Neuronal stem cell (in vitro differentiated cells): ENCODE results near the gene CD53.
A peak's percentile ranks its signal among the peaks of the same experiment; 100 is the strongest.

Experiments used
- DNase-seq: peaks from one replicate; pipeline ENCODE4 v3.0.0-alpha.2; 2013; ENCODE audit warnings: low spot score
- H2AFZ ChIP-seq: one replicate; pipeline ENCODE4 v1.6.1; 2013; ENCODE audit warnings: mild to moderate bottlenecking, low read length, inconsistent platforms
- H2AK5ac ChIP-seq: 2 replicates; pipeline ENCODE4 v1.6.1; 2013; ENCODE audit warnings: low read depth, mild to moderate bottlenecking, inconsistent platforms, low read length, moderate library complexity, mixed read lengths
- H2BK120ac ChIP-seq: 2 replicates; pipeline ENCODE4 v1.6.1; 2013; ENCODE audit warnings: low read depth, mild to moderate bottlenecking, inconsistent platforms, low read length, moderate library complexity, mixed read lengths
- H2BK12ac ChIP-seq: one replicate; pipeline ENCODE4 v1.6.1; 2013; ENCODE audit warnings: low read length, inconsistent platforms
- H2BK15ac ChIP-seq: 2 replicates; pipeline ENCODE4 v1.6.1; 2013; ENCODE audit warnings: mild to moderate bottlenecking, low read length, inconsistent platforms, mixed read lengths
- H2BK5ac ChIP-seq: one replicate; pipeline ENCODE4 v1.6.1; 2013; ENCODE audit warnings: inconsistent platforms, mild to moderate bottlenecking, low read length, moderate library complexity
- H3K14ac ChIP-seq: one replicate; pipeline ENCODE4 v1.6.1; 2013; ENCODE audit warnings: low read length, inconsistent platforms
- H3K18ac ChIP-seq: 2 replicates; pipeline ENCODE4 v1.6.1; 2013; ENCODE audit warnings: low read length, inconsistent platforms
- H3K23ac ChIP-seq: 2 replicates; pipeline ENCODE4 v1.6.1; 2013; ENCODE audit warnings: low read depth, mild to moderate bottlenecking, mixed read lengths, low read length, inconsistent platforms; ENCODE audit not compliant: poor library complexity
- H3K27ac ChIP-seq: replicated peaks from 3 replicates; pipeline ENCODE4 v1.5.1; 2013; ENCODE audit warnings: low read length, inconsistent platforms
- H3K27me3 ChIP-seq, 3 experiments: 2 replicates each; pipeline ENCODE4 v1.6.1; 2013; ENCODE audit warnings: low read length in 3 of 3, mild to moderate bottlenecking in 2 of 3, inconsistent platforms in 1 of 3, low read depth in 1 of 3, mixed read lengths in 1 of 3, moderate library complexity in 1 of 3; ENCODE audit not compliant: control insufficient read depth in 3 of 3, insufficient read depth in 3 of 3
- H3K36me3 ChIP-seq, 2 donors: replicated peaks in 1 of 2; 2 replicates each; pipeline ENCODE4 v1.6.1; 2013; ENCODE audit warnings: low read length in 2 of 2; ENCODE audit not compliant: control insufficient read depth in 2 of 2, insufficient read depth in 2 of 2
- H3K4ac ChIP-seq: 2 replicates; pipeline ENCODE4 v1.6.1; 2013; ENCODE audit warnings: inconsistent platforms, mild to moderate bottlenecking, low read length, moderate library complexity
- H3K4me1 ChIP-seq, 2 donors: 1 replicate in 1 of 2; 2 replicates in 1 of 2; pipeline ENCODE4 v1.6.1; 2013; ENCODE audit warnings: low read length in 2 of 2, low read depth in 1 of 2; ENCODE audit not compliant: control insufficient read depth in 2 of 2, insufficient read depth in 1 of 2
- H3K4me2 ChIP-seq: one replicate; pipeline ENCODE4 v1.6.1; 2013; ENCODE audit warnings: mild to moderate bottlenecking, low read length, inconsistent platforms; ENCODE audit not compliant: insufficient read depth, poor library complexity, severe bottlenecking
- H3K4me3 ChIP-seq, 2 donors: 2 replicates each; pipeline ENCODE4 v1.5.1; 2013; ENCODE audit warnings: low read length in 2 of 2, mild to moderate bottlenecking in 2 of 2, inconsistent platforms in 1 of 2, moderate library complexity in 1 of 2
- H3K79me1 ChIP-seq: one replicate; pipeline ENCODE4 v1.6.1; 2013; ENCODE audit warnings: low read depth, mild to moderate bottlenecking, inconsistent platforms, low read length, moderate library complexity
- H3K9ac ChIP-seq: one replicate; pipeline ENCODE4 v1.6.1; 2013; ENCODE audit warnings: mild to moderate bottlenecking, low read depth, low read length, inconsistent platforms; ENCODE audit not compliant: poor library complexity
- H3K9me3 ChIP-seq, 2 donors: replicated peaks in 1 of 2; 2 replicates each; pipeline versions ENCODE3 to v1.6.1; 2013; ENCODE audit warnings: low read length in 2 of 2, mild to moderate bottlenecking in 2 of 2, inconsistent platforms in 1 of 2, low read depth in 1 of 2, mixed read lengths in 1 of 2, moderate library complexity in 1 of 2; ENCODE audit not compliant: control insufficient read depth in 2 of 2, insufficient read depth in 1 of 2
- H4K8ac ChIP-seq: one replicate; pipeline ENCODE4 v1.6.1; 2013; ENCODE audit warnings: low read depth, mild to moderate bottlenecking, inconsistent platforms, low read length, moderate library complexity
- H4K91ac ChIP-seq: one replicate; pipeline ENCODE4 v1.6.1; 2013; ENCODE audit warnings: low read length, low read depth, mild to moderate bottlenecking, inconsistent platforms; ENCODE audit not compliant: poor library complexity
- WGBS, 2 donors: extraction: QIAGEN DNeasy Blood & Tissue Kit; methylation state at CpG; one replicate each; pipeline ENCODE4 v1.1.7; 2013; ENCODE audit warnings: missing lambda C conversion rate in 2 of 2, mixed read lengths in 1 of 2; ENCODE audit not compliant: insufficient read length in 2 of 2, insufficient replicate concordance in 1 of 2; ENCODE audit errors: extremely low coverage in 2 of 2; 5-methylcytosine and 5-hydroxymethylcytosine counted together

CD53 gene

DNA sequence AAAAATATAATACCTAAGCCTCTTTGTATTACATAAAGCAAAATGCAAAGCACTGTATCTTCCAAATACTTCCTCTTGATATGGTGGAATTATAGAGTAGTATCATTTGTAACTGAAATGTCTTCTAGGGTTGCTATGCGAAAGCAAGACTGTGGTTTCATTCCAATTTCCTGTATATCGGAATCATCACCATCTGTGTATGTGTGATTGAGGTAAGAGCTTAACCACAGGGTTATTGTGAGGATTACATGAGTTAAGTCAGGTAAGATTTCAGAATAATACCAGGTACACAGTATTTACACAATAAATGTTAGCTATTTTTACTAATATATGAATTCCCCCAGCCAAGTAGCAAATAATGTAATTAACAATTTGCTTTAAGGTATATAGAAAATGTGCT, 24.7 kb downstream of the CD53 start:
- Histone ChIP-seq H3K27me3 (peaks cover 0 to 3% (median 0%) of the 10 kb centered on the region in 3 experiments), H3K79me1 (no peaks in the 10 kb centered on the region), H3K4me2 (no peak overlapping the region), H3K14ac (no peak overlapping the region), H3K9ac (no peak overlapping the region), H2AK5ac (no peak overlapping the region), H3K4ac (no peak overlapping the region), H3K23ac (no peak overlapping the region), H2BK12ac (no peak overlapping the region), H2BK5ac (no peak overlapping the region), H3K4me1 (no peaks in the 10 kb centered on the region), H2BK15ac (no peak overlapping the region), H3K36me3 (no peaks in the 10 kb centered on the region), H2BK120ac (no peak overlapping the region), H4K8ac (no peak overlapping the region), H3K4me3 (no peak overlapping the region), H3K27ac (no peak overlapping the region), H2AFZ (no peak overlapping the region), H3K9me3 (peaks cover 0 to under 1% of the 10 kb centered on the region in 2 donors), H4K91ac (no peak overlapping the region), H3K18ac (no peak overlapping the region)
- no peak for DNase-seq
- no CpG with 5 or more reads among the region's 2 CpGs for WGBS, 2 donors

DNA sequence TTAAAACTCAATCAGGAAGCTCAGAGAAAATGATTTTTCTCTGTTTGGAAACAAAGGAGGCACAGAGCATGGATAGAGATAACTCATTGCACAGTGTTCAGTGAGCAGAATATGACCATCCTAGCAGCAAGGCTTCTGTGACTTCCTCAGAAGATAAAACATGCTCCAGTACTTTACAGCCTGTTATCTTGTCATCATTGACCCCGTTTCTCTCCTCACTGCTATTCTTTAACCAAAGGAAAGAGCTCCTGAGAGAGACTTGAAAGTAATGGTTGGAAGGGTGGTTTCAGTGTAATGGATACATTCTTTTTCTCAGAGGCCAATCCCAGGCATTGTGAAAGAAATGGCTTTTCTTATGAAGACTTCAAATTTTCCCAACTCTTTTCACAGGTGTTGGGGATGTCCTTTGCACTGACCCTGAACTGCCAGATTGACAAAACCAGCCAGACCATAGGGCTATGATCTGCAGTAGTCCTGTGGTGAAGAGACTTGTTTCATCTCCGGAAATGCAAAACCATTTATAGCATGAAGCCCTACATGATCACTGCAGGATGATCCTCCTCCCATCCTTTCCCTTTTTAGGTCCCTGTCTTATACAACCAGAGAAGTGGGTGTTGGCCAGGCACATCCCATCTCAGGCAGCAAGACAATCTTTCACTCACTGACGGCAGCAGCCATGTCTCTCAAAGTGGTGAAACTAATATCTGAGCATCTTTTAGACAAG, 25.9 kb downstream of the CD53 start:
- no peaks in the 10 kb centered on the region for H3K79me1 ChIP-seq
- H3K18ac ChIP-seq = no peak overlapping the region
- no peak for DNase-seq
- H3K27ac ChIP-seq = no peak overlapping the region
- H3K4me3 ChIP-seq = no peak overlapping the region
- H3K27me3 ChIP-seq = peaks cover 0 to 3% (median 0%) of the 10 kb centered on the region in 3 experiments
- no peak overlapping the region for H3K4ac ChIP-seq
- no peak overlapping the region for H2BK15ac ChIP-seq
- H4K8ac ChIP-seq = no peak overlapping the region
- no peak overlapping the region for H3K14ac ChIP-seq
- no peak overlapping the region for H3K9ac ChIP-seq
- H2AFZ ChIP-seq = no peak overlapping the region
- H2BK5ac ChIP-seq = no peak overlapping the region
- H2BK120ac ChIP-seq = no peak overlapping the region
- no peak overlapping the region for H4K91ac ChIP-seq
- H3K36me3 ChIP-seq = no peaks in the 10 kb centered on the region
- no CpG with 5 or more reads among the region's 3 CpGs for WGBS, 2 donors
- no peak overlapping the region for H3K23ac ChIP-seq
- H2BK12ac ChIP-seq = no peak overlapping the region
- H3K9me3 ChIP-seq = peaks cover 0 to 3% of the 10 kb centered on the region in 2 donors
- H3K4me2 ChIP-seq = no peak overlapping the region
- no peak overlapping the region for H2AK5ac ChIP-seq
- H3K4me1 ChIP-seq = no peaks in the 10 kb centered on the region

- no CpG with 5 or more reads among the region's 1 CpG for WGBS, 2 donors
Measured at GRCh38 chr1:110899458-110899843, 26.5 kb downstream of the CD53 start.

DNA sequence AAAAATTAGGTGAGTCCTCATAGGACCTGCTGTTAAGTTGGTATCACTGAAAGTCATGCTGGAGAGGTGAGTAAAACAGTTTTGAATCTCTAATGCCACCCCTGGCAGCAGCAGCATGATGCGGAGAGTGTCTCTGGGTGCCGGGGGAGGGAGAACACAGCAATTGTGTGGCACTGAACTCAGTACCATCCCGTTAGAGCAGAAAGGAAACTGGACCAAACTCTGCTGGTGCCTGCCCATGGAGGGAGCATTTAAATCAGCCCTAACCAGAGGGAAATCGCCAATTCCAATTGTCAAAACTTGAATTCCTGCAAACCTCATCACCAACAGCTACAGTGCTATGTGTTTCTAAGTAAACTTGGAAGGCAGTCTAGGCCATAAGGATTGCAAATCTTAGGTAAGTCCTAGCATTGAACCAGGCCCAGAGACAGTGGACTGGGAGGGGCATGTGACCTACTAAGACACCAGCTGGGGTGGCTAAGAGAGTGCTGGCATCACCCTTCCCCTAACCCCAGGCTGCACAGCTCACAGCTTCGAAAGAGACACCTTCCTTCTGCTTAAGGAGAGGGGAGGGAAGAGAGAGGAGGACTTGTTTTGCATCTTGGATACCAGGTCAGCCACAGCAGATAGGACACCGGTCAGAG, 30.0 kb downstream of the CD53 start:
- Histone ChIP-seq H3K9me3 (peaks cover 0 to 3% of the 10 kb centered on the region in 2 donors), H2AK5ac (no peak overlapping the region), H3K27ac (no peak overlapping the region), H3K14ac (no peak overlapping the region), H3K4ac (no peak overlapping the region), H3K23ac (no peak overlapping the region), H3K4me1 (no peaks in the 10 kb centered on the region), H4K91ac (no peak overlapping the region), H3K27me3 (no peaks in the 10 kb centered on the region), H2BK15ac (no peak overlapping the region), H3K79me1 (no peaks in the 10 kb centered on the region), H2AFZ (no peak overlapping the region), H2BK12ac (no peak overlapping the region), H4K8ac (no peak overlapping the region), H3K9ac (no peak overlapping the region), H2BK5ac (no peak overlapping the region), H3K18ac (no peak overlapping the region), H2BK120ac (no peak overlapping the region), H3K4me3 (peak overlapping the region in 1 of 2 donors; percentile 31), H3K4me2 (no peak overlapping the region), H3K36me3 (no peaks in the 10 kb centered on the region)
- no peak for DNase-seq
- no CpG with 5 or more reads among the region's 6 CpGs for WGBS, 2 donors

More at GRCh38 chr1:110899458-110899843, 26.5 kb downstream of the CD53 start:
- H3K79me1 ChIP-seq = no peaks in the 10 kb centered on the region
- no peak overlapping the region for H3K14ac ChIP-seq
- no peak overlapping the region for H2AK5ac ChIP-seq
- no peak overlapping the region for H4K91ac ChIP-seq
- H3K4me3 ChIP-seq = no peak overlapping the region
- peaks cover 0 to 3% (median 0%) of the 10 kb centered on the region in 3 experiments for H3K27me3 ChIP-seq
- no peak overlapping the region for H4K8ac ChIP-seq
- H2BK15ac ChIP-seq = no peak overlapping the region
- no peaks in the 10 kb centered on the region for H3K4me1 ChIP-seq
- H3K9ac ChIP-seq = no peak overlapping the region
- H3K36me3 ChIP-seq = no peaks in the 10 kb centered on the region
- no peak overlapping the region for H3K27ac ChIP-seq
- peaks cover 0 to 3% of the 10 kb centered on the region in 2 donors for H3K9me3 ChIP-seq
- no peak overlapping the region for H3K23ac ChIP-seq
- DNase-seq = no peak
- no peak overlapping the region for H2BK12ac ChIP-seq
- no peak overlapping the region for H2AFZ ChIP-seq
- H3K18ac ChIP-seq = no peak overlapping the region
- no peak overlapping the region for H2BK120ac ChIP-seq
- H3K4me2 ChIP-seq = no peak overlapping the region
- no peak overlapping the region for H3K4ac ChIP-seq
- no peak overlapping the region for H2BK5ac ChIP-seq
